ENCODE data around the gene KIF17.

- no peak for TF ChIP-seq CTCF (IDR thresholded peaks at IDR 0.05; ENCODE audit: poor library complexity, severe bottlenecking)
- TF ChIP-seq POLR2AphosphoS5 (IDR thresholded peaks at IDR 0.05): no peak
These were observed 3.6 kb upstream of the KIF17 start for GRCh38 chr1:20721117-20722061.

Data from neural cell (in vitro differentiated cells).